GM19455 (cell line): ENCODE data around the gene CFAP58.

ENCODE experiments used
- ATAC-seq: cut with Tn5 transposase; IDR thresholded peaks from one replicate; pipeline ENCODE4 v1.9.1; 2021; ENCODE audit not compliant: unreplicated experiment

The CFAP58 gene

GRCh38 chr10:104472957-104473745, 119.5 kb downstream of the CFAP58 start:
- no peak for ATAC-seq

DNA sequence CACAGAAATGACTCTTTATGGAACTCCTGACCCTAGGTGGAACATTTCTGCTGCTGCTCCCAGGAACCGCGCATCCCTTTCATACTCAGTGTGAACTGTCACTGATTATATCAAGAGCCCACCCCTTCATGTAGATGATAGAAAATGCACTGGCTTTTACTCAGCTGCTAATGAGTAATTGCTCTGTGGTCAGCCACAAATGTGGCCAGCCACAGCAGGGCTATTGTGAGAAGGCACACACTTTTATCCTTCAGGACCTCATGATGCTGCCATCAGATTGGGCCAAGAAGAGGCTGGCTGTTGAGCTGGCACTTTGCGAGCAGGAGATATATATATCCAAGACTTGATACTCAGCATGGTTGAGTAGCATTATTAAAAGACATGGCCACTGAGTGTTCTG, 124.7 kb downstream of the CFAP58 start:
- no peak for ATAC-seq

GRCh38 chr10:104479906-104480593, 126.4 kb downstream of the CFAP58 start:
- ATAC-seq: no peak

DNA sequence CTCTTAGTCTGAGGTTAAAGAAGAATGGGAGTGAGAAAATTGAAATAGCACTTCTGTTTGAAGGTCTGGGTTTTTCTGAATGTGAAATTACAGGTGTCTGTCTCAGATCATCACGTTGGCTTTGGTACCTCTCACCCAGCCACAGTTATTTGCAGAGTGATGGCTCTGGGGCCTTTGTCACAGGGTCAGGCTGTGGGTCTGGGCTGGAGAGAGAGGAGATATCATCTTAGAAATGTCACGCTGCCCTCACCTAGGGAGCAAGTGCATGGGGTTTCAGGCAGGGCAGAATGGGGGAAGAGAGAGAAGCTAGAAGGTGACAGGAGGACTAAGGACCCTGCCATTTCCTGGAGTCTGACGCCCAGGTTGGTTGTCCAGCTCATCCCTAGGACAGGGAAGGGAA, 127.2 kb downstream of the CFAP58 start:
- ATAC-seq: no peak

DNA sequence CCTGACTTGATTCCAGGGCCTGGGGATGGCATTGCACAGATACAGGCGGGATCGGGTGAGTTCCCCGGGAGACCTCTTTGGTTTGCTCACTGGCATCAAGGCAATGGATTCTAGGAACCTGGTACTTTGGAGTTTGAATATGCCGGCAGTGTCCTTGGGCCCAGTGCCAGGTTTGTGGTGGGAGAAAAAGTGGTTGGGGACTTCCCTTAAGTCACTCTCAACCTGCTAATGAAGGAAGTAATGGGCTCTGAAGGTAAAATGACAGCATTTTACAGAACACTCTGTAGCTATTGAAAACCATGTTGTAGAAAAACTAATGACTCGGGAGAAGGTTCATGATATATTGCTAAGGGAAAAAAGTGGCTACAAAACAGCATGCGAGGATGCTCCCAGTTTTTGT, 129.9 kb downstream of the CFAP58 start:
- no peak for ATAC-seq

- ATAC-seq: no peak
Measured at GRCh38 chr10:104485632-104486031, 132.0 kb downstream of the CFAP58 start.

- ATAC-seq: no peak
Measured at GRCh38 chr10:104486803-104487202, 133.2 kb downstream of the CFAP58 start.

DNA sequence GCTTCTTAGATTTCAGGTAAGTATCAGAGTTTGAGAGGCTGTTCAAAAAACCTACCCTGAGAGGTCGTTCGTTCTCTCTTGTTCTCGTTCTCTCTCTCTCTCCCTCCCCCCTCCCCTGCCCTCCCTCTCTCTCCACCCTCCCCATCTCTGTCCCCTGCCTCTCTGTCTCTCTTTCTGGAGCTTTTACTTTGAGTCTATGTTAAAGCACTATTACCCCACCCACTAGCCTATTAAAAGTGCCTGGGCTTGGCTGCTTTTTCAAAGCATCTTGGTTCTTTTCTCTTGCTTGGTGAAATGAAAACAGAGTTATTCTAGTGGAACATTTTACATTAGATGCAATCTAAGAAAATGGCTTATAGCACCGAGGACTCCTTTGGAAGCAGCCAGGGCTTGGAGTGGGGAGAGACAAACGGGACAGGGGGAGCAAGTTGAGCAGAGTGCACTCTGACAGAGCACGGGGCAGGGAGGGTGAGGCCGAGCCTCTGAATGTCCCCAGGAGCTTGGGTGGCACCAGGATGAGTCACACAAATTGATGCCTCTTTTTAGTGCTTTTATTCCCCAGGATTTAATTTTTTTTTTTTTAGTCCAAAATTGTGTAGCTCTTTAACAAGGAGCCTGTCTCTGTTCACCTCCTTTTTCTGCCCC, 134.3 kb downstream of the CFAP58 start:
- ATAC-seq: no peak

DNA sequence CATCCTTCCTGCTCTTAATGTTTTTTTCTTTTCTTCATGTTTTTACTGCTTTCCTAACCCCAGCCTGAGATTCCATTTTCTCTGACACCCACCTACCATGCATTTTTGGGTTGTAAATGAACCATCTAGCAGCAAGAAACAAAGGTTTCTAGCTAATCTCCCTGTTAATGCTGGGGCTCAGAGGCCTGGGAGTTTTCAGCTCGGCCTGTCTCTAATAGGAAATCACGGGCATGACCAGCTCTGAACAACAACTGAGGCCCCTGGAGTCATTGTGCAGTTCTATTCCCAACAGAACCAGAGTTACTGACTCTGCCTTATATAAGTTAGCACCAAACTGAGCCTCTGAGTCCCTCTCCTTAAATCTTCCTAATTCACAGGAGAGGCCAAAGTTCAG, 134.8 kb downstream of the CFAP58 start:
- no peak for ATAC-seq

DNA sequence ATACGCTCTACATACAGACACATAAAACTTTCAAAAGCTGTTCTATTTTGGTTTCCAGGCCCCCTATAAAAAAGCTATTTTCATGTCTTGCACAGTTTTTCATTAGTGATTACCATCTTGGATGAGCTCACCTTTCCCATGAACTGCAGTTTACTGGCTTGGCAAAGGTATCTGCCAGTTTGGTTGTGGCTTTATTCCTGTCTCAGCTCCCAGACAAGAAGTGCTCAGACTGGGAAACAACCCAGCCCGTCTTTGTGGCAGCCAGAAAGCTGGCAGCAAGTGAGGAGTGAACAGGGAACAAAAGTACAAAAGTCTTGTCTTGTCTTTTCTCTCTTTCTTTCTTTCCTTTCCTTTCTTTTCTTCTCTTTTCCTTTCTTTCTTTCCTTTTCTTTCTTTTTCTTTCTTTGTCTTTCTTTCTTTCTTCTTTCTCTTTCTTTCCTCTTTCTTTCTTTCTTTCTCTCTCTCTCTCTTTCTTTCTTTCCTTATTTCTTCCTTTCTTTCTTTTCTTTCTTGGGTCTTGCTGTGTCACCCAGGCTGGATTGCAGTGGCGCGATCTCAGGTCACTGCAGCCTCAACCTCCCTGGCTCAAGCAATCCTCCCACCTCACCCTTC, 138.8 kb downstream of the CFAP58 start:
- ATAC-seq: no peak

GRCh38 chr10:104498347-104499081, 144.9 kb downstream of the CFAP58 start:
- ATAC-seq: no peak

DNA sequence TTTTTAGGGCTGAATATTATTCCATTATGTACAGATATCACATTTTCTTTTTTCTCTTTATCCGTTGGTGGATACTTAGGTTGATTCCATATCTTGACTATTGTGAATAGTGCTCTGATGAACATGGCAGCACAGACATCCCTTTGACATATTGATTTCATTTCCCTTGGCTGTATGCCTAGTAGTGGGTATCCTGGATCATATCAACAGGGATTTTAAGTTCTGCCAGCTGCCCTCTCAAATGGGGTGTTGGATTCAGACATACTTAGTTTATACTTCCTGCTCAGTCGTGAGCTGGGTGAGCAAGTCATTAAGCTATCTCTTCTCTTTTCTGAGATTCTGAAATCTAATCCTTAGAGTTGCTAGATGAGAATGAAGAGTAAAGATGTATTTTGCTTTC, 147.8 kb downstream of the CFAP58 start:
- no peak for ATAC-seq

DNA sequence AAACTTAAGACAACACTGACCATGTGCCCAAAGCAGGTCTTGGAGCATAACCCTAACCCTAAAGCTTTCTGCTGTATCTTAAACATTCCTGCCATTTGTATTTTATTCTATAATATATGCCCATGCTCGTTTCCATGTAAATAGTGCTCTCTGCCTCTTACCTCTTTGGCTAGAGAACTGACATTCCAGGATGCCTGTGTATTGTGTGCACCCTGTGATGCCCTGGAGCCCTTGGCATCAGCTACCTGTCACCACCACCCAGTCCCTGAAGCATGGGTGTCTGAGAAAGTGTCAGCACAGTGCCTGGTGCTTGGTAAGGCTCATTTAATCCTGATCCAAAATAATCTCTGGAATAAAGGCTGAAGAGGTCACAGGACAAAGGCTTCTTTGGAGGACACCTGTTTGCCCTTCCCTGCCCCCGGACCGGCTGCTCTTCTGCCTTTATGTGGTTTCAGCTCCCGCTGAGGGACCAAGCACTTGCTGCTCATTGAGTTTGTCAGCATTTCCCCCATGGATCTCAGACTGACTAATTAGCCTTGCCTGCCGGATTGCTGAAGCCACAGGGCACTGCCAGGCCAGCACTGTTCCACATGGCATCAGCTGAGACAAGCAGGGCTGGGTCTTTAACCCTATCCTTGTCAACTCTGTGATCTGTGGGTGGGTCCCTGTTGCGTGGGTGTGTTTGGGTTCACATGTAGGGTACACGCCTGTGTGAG, 148.4 kb downstream of the CFAP58 start:
- ATAC-seq: no peak

- no peak for ATAC-seq
Measured at GRCh38 chr10:104502907-104503306, 149.3 kb downstream of the CFAP58 start.
